Measurements from ENCODE around the gene RUBCN.

Gene RUBCN

DNA sequence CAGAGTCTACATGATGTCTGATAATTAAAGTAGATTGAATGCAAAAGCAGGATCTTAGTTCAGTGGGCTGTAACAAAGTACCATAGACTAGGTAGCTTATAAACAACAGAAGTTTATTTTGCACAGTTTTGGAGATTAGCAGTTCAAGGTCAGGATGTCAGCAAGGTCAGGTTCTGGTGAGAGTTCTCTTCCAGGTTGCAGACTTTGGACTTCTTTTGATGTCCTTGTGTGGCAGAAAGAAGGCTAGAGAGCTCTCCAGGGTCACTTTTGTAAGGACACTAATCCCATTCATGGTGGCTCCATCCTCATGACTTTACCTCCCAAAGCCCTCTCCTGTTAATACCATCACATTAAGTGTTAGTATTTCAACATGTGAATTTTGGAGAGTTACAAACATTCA is 25.1 kb upstream of the RUBCN start:
- H3K27ac ChIP-seq (ENCODE audit: extremely low read depth, low read depth, low read length), result no peak overlapping the region
- no peak overlapping the region for H3K4me3 ChIP-seq (ENCODE audit: low read depth, low read length)
- peaks cover 9 to 66% of the 10 kb centered on the region in 2 experiments; a peak in 2 of 3 replicates for H3K36me3 ChIP-seq (ENCODE audit: control insufficient read depth in 2 of 2, insufficient read depth in 1 of 2, low read length in 2 of 2)
- H3K9me3 ChIP-seq (ENCODE audit: control insufficient read depth, insufficient read depth, low read depth, low read length), result no peaks in the 10 kb centered on the region
- H3K4me1 ChIP-seq (ENCODE audit: control insufficient read depth, insufficient read depth, low read length), result no peaks in the 10 kb centered on the region
- ChIA-PET CTCF (no interaction called here), POLR2A (no interaction called here)
- TF ChIP-seq, protein P1, sequence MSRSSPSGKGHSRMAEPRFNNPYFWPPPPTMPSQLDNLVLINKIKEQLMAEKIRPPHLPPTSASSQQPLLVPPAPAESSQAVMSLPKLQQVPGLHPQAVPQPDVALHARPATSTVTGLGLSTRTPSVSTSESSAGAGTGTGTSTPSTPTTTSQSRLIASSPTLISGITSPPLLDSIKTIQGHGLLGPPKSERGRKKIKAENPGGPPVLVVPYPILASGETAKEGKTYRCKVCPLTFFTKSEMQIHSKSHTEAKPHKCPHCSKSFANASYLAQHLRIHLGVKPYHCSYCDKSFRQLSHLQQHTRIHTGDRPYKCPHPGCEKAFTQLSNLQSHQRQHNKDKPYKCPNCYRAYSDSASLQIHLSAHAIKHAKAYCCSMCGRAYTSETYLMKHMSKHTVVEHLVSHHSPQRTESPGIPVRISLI (tag by site-specific recombination; IDR thresholded peaks at IDR 0.05), result no peak
- TF ChIP-seq OSR2 (tag by site-specific recombination; IDR thresholded peaks at IDR 0.05), result no peak
- TF ChIP-seq, protein P2, sequence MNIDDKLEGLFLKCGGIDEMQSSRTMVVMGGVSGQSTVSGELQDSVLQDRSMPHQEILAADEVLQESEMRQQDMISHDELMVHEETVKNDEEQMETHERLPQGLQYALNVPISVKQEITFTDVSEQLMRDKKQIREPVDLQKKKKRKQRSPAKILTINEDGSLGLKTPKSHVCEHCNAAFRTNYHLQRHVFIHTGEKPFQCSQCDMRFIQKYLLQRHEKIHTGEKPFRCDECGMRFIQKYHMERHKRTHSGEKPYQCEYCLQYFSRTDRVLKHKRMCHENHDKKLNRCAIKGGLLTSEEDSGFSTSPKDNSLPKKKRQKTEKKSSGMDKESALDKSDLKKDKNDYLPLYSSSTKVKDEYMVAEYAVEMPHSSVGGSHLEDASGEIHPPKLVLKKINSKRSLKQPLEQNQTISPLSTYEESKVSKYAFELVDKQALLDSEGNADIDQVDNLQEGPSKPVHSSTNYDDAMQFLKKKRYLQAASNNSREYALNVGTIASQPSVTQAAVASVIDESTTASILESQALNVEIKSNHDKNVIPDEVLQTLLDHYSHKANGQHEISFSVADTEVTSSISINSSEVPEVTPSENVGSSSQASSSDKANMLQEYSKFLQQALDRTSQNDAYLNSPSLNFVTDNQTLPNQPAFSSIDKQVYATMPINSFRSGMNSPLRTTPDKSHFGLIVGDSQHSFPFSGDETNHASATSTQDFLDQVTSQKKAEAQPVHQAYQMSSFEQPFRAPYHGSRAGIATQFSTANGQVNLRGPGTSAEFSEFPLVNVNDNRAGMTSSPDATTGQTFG (tag by site-specific recombination; IDR thresholded peaks at IDR 0.05; ENCODE audit: borderline replicate concordance), result no peak
- no peak for TF ChIP-seq ZNF121 (tag by site-specific recombination; IDR thresholded peaks at IDR 0.05)
- no peak for TF ChIP-seq GLIS2 (tag by site-specific recombination; IDR thresholded peaks at IDR 0.05)
- no peak for TF ChIP-seq ZNF660 (tag by site-specific recombination; IDR thresholded peaks at IDR 0.05)
- TF ChIP-seq ZBTB44 (tag by site-specific recombination; IDR thresholded peaks at IDR 0.05), result no peak

DNA sequence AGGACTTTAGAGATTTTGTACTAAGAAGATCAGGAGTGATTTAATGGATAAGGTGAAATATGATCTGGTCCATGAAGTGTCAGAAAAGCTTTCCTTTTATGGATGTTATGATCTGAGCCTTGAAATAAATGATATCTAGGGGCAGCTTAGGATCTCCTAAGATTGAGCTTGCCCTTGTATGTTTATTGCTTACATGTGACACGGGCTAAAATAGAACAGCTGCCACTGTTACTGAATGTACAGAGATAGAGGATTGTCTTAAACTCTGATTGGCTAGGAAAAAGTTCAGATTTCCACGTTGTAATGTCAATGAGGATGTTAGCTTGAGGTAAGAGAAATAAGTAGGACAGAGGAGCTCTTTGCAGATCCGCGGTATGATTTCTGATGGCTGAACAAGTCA is 21.8 kb upstream of the RUBCN start:
- ChIA-PET POLR2A (no interaction called here), CTCF (no interaction called here)
- TF ChIP-seq ZNF530 (tag by site-specific recombination; IDR thresholded peaks at IDR 0.05; ENCODE audit: low read depth) (no peak), BCL11A (tag by site-specific recombination; IDR thresholded peaks at IDR 0.05; ENCODE audit: low read depth) (no peak), ZNF398 (tag by site-specific recombination; IDR thresholded peaks at IDR 0.05) (no peak), ZNF311 (tag by site-specific recombination; IDR thresholded peaks at IDR 0.05; ENCODE audit: borderline replicate concordance) (no peak), ZNF677 (tag by site-specific recombination; IDR thresholded peaks at IDR 0.05) (no peak)
- Histone ChIP-seq H3K4me1 (ENCODE audit: control insufficient read depth, insufficient read depth, low read length) (no peaks in the 10 kb centered on the region), H3K9me3 (ENCODE audit: control insufficient read depth, insufficient read depth, low read depth, low read length) (no peaks in the 10 kb centered on the region), H3K36me3 (ENCODE audit: control insufficient read depth in 2 of 2, insufficient read depth in 1 of 2, low read length in 2 of 2) (peaks cover 9 to 54% of the 10 kb centered on the region in 2 experiments; a peak in 2 of 3 replicates), H3K4me3 (ENCODE audit: low read depth, low read length) (no peak overlapping the region), H3K27ac (ENCODE audit: extremely low read depth, low read depth, low read length) (no peak overlapping the region)

DNA sequence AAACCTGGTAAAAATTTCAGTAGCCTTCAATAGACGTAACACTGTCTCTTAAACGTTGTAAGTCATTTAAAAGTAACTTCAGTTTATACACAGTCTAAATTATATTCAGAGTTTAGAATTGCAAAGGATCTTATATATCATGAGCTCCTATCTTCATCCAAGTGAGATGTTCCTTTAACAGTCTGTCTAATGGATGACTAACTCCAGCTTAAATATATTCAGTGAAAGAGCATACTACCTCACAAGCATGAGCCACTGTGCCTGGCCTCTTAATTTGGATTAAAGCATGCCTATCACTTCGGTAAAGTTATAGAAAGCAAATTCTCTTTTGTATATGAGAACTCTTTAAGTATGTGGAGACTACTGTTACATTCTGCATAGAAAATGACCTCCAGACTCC is 20.0 kb upstream of the RUBCN start:
- POLR2A ChIA-PET, result no interaction called here
- Histone ChIP-seq H3K4me3 (ENCODE audit: low read depth, low read length) (no peak overlapping the region), H3K9me3 (ENCODE audit: control insufficient read depth, insufficient read depth, low read depth, low read length) (no peaks in the 10 kb centered on the region), H3K27ac (ENCODE audit: extremely low read depth, low read depth, low read length) (no peak overlapping the region), H3K36me3 (ENCODE audit: control insufficient read depth in 2 of 2, insufficient read depth in 1 of 2, low read length in 2 of 2) (peaks cover 9 to 43% of the 10 kb centered on the region in 2 experiments; a peak in 2 of 3 replicates), H3K4me1 (ENCODE audit: control insufficient read depth, insufficient read depth, low read length) (no peaks in the 10 kb centered on the region)
- no peak for TF ChIP-seq ZBTB21 (tag by site-specific recombination; IDR thresholded peaks at IDR 0.05)
- TF ChIP-seq ZBTB6 (tag by site-specific recombination; IDR thresholded peaks at IDR 0.05), result no peak
- CTCF ChIA-PET, result interaction anchor here (1.2 kb wide), 1 partner anchor 44 kb away, joined by 4 read pairs; no protein-coding TSS in a partner anchor
